Hepatocyte (in vitro differentiated cells): ENCODE data around the gene DNAAF3. TPM values are rescaled to one million over a fixed set of nuclear protein-coding genes. Genes with fewer than 3 reads are reported as not detected.
A peak's percentile ranks its signal among the peaks of the same experiment; 100 is the strongest.

ENCODE experiments used
- DNase-seq: peaks from one replicate; pipeline ENCODE4 v3.0.0-alpha.2; 2016; ENCODE audit warnings: low spot score
- H2AFZ ChIP-seq: fragments of 200-600 bp; sonication (generic); 2 replicates; pipeline ENCODE4 v1.6.0; 2016; ENCODE audit warnings: antibody characterized with exemption, mild to moderate bottlenecking
- H3K27ac ChIP-seq: fragments of 200-600 bp; sonication (generic); 2 replicates; pipeline ENCODE4 v1.5.1; 2016; ENCODE audit warnings: mild to moderate bottlenecking
- H3K27me3 ChIP-seq: fragments of 200-600 bp; sonication (generic); 2 replicates; pipeline ENCODE4 v1.6.1; 2016
- H3K36me3 ChIP-seq: fragments of 200-600 bp; sonication (generic); replicated peaks from 2 replicates; pipeline ENCODE4 v1.5.1; 2016; ENCODE audit warnings: low read depth; ENCODE audit not compliant: insufficient read depth
- H3K4me1 ChIP-seq: fragments of 200-600 bp; sonication (generic); 2 replicates; pipeline ENCODE4 v1.5.1; 2016; ENCODE audit warnings: mild to moderate bottlenecking, moderate library complexity; ENCODE audit not compliant: insufficient read depth
- H3K4me2 ChIP-seq: fragments of 200-600 bp; sonication (generic); 2 replicates; pipeline ENCODE4 v1.6.0; 2016
- H3K4me3 ChIP-seq: fragments of 200-600 bp; sonication (generic); 2 replicates; pipeline ENCODE4 v1.5.1; 2016; ENCODE audit warnings: mild to moderate bottlenecking
- H3K79me2 ChIP-seq: fragments of 200-600 bp; sonication (generic); 2 replicates; pipeline ENCODE4 v1.6.0; 2017; ENCODE audit warnings: mild to moderate bottlenecking
- H3K9me2 ChIP-seq: fragments of 200-600 bp; sonication (generic); replicated peaks from 2 replicates; pipeline ENCODE4 v1.6.0; 2017; ENCODE audit warnings: mild to moderate bottlenecking; ENCODE audit not compliant: insufficient read depth
- H3K9me3 ChIP-seq: fragments of 200-600 bp; sonication (generic); 2 replicates; pipeline ENCODE4 v1.5.1; 2016; ENCODE audit warnings: low read depth, mild to moderate bottlenecking
- H4K20me1 ChIP-seq: fragments of 200-600 bp; sonication (generic); 2 replicates; pipeline ENCODE4 v1.6.0; 2016; ENCODE audit warnings: mild to moderate bottlenecking; ENCODE audit not compliant: insufficient read depth, poor library complexity, severe bottlenecking
- CTCF ChIP-seq: fragments of 200-600 bp; sonication (generic); IDR thresholded peaks from 2 replicates; pipeline ENCODE4 v1.5.1; 2016; ENCODE audit warnings: antibody characterized with exemption, mild to moderate bottlenecking; ENCODE audit not compliant: poor library complexity
- EZH2 ChIP-seq: fragments of 200-600 bp; sonication (generic); IDR thresholded peaks from 2 replicates; pipeline ENCODE4 v1.6.1; 2016; ENCODE audit warnings: antibody characterized with exemption, mild to moderate bottlenecking, borderline replicate concordance
- EZH2phosphoT487 ChIP-seq: fragments of 200-600 bp; sonication (generic); IDR thresholded peaks from one replicate; pipeline ENCODE4 v1.6.1; 2018; ENCODE audit warnings: antibody characterized with exemption, mild to moderate bottlenecking, low read depth, moderate library complexity; ENCODE audit not compliant: unreplicated experiment, severe bottlenecking
- WGBS: methylation state at CpG from one replicate; pipeline ENCODE4 v1.1.6; 2016; ENCODE audit warnings: low lambda C conversion rate; ENCODE audit errors: missing lambda C conversion rate; 5-methylcytosine and 5-hydroxymethylcytosine counted together
- polyA plus RNA-seq: library from polyadenylated mRNA; unstranded; fragments of >200 nt; fragmentation: Nextera tagmentation; extraction: Ambion mirVana; gene quantifications from 2 replicates; pipeline ENCODE4 v1.2.1, GENCODE V29; 2016
- total RNA-seq: library from RNA; depleted of rRNA; stranded (reverse); fragments of >200 nt; gene quantifications from 2 replicates; pipeline ENCODE4 v1.2.3, GENCODE V29; 2014

DNAAF3 gene
- total and polyA plus RNA-seq, 2 experiments from 2014 or later: 0.17 to 4.9 TPM

DNA sequence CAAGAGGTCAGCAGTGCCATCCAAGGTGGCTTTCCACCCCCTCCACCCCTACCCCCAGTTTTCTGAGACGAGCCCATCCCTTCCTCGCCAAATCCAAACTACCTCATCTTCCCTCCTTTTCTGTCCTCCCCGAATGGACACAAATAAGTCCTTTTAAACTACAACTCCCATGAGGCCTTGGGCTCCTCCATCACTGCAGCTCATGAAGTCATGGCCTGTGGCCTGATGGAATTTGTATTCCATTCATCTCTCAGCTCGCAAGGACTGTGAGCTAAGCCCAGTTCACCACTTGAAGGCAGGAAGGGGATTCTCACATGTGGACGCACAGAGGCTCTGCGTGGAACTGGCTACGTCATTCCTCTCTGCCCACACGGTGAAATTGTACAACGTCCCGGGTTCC lies 30.4 kb upstream of the DNAAF3 start:
- H3K27ac ChIP-seq: no peak overlapping the region
- H3K4me2 ChIP-seq: no peak overlapping the region
- no peaks in the 10 kb centered on the region for H3K4me1 ChIP-seq
- H2AFZ ChIP-seq: no peak overlapping the region
- H4K20me1 ChIP-seq: no peaks in the 10 kb centered on the region
- no peaks in the 10 kb centered on the region for H3K9me3 ChIP-seq
- H3K36me3 ChIP-seq: no peaks in the 10 kb centered on the region
- H3K79me2 ChIP-seq: no peaks in the 10 kb centered on the region
- no peaks in the 10 kb centered on the region for H3K27me3 ChIP-seq
- DNase-seq: peak; percentile 3
- 89% methylated on average over 10 of the region's 10 CpGs for WGBS
- no peak for TF ChIP-seq EZH2
- no peak for TF ChIP-seq EZH2phosphoT487
- TF ChIP-seq CTCF: no peak
- no peaks in the 10 kb centered on the region for H3K9me2 ChIP-seq
- no peak overlapping the region for H3K4me3 ChIP-seq

GRCh38 chr19:55193481-55193880 lies 27.1 kb upstream of the DNAAF3 start:
- no peaks in the 10 kb centered on the region for H4K20me1 ChIP-seq
- no peak overlapping the region for H2AFZ ChIP-seq
- H3K27ac ChIP-seq: no peak overlapping the region
- H3K4me2 ChIP-seq: no peak overlapping the region
- H3K4me3 ChIP-seq: no peak overlapping the region
- 91% methylated on average over 12 of the region's 12 CpGs for WGBS
- H3K9me2 ChIP-seq: no peaks in the 10 kb centered on the region
- H3K79me2 ChIP-seq: no peaks in the 10 kb centered on the region
- no peak for TF ChIP-seq EZH2phosphoT487
- TF ChIP-seq CTCF: no peak
- no peak for TF ChIP-seq EZH2
- no peaks in the 10 kb centered on the region for H3K27me3 ChIP-seq
- H3K36me3 ChIP-seq: no peaks in the 10 kb centered on the region
- no peak for DNase-seq
- H3K4me1 ChIP-seq: no peaks in the 10 kb centered on the region
- no peaks in the 10 kb centered on the region for H3K9me3 ChIP-seq

DNA sequence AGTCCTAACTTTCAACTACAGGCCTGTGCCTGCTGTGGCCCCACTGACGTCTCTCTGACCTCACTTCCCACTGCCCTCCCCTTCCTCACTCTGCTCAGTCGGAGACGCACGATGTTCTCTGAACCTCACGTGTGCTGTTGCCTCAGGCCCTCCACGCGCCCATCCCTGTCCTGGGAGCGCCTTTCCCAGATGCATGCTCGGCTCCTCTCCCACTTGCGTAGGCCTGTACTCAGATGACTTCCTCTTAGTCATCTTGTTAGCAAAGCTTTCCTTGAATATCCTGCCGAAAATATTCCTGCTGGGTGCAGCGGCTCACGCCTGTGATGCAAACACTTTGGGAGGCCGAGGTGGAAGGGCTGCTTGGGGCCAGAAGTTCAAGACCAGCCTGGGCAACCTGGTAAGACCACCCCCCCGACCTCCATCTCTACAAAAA lies 23.0 kb upstream of the DNAAF3 start:
- Histone ChIP-seq H3K79me2 (no peaks in the 10 kb centered on the region), H3K9me2 (no peaks in the 10 kb centered on the region), H3K36me3 (no peaks in the 10 kb centered on the region), H3K4me3 (no peak overlapping the region), H3K27me3 (no peaks in the 10 kb centered on the region), H3K4me2 (no peak overlapping the region), H3K9me3 (no peaks in the 10 kb centered on the region), H4K20me1 (no peaks in the 10 kb centered on the region), H3K27ac (no peak overlapping the region), H2AFZ (no peak overlapping the region), H3K4me1 (no peaks in the 10 kb centered on the region)
- no peak for DNase-seq
- WGBS: 66% methylated on average over 15 of the region's 15 CpGs
- TF ChIP-seq CTCF (no peak), EZH2 (no peak), EZH2phosphoT487 (no peak)

- no peak overlapping the region for H3K4me3 ChIP-seq
- WGBS: 79% methylated on average over 8 of the region's 8 CpGs
Observed at GRCh38 chr19:55188625-55189024, 22.2 kb upstream of the DNAAF3 start.

More at GRCh38 chr19:55188625-55189024, 22.2 kb upstream of the DNAAF3 start:
- no peak overlapping the region for H3K4me2 ChIP-seq
- H3K9me3 ChIP-seq: no peaks in the 10 kb centered on the region
- no peak for DNase-seq
- no peaks in the 10 kb centered on the region for H3K36me3 ChIP-seq
- no peaks in the 10 kb centered on the region for H3K79me2 ChIP-seq
- H2AFZ ChIP-seq: no peak overlapping the region
- H3K4me1 ChIP-seq: no peaks in the 10 kb centered on the region
- H3K9me2 ChIP-seq: no peaks in the 10 kb centered on the region
- no peak overlapping the region for H3K27ac ChIP-seq
- TF ChIP-seq EZH2 (no peak), CTCF (no peak), EZH2phosphoT487 (no peak)
- no peaks in the 10 kb centered on the region for H4K20me1 ChIP-seq
- no peaks in the 10 kb centered on the region for H3K27me3 ChIP-seq
